GM18861 (cell line): ENCODE measurements around the gene MIS18BP1.
"Not testable (repeated sequence)": the region's sequence is repeated elsewhere in the genome, so short reads cannot be mapped to it uniquely, and the experiment has no call there.

ENCODE experiments used
- ATAC-seq: cut with Tn5 transposase; IDR thresholded peaks from one replicate; pipeline ENCODE4 v1.9.1; 2021; ENCODE audit not compliant: unreplicated experiment

The MIS18BP1 gene

DNA sequence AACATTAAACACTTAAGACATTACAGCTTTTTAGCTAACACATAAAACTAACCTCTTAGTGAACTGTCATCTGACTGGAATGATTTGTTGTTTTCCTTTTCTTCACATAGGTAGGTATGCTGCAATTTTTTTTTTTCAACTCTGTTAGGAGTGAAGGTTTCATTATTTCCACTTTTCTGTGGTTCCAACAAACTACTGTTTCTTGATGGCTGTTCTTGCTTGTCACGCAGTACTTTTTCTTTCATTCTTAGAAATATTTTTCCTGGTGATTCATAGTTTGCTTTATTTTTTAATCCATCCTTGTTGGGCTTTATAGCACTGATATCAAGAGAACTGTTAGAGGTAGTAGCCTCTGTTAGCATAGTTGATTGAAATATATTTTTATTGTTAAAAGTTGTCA lies 6.3 kb downstream of the MIS18BP1 start:
- ATAC-seq, result no peak

DNA sequence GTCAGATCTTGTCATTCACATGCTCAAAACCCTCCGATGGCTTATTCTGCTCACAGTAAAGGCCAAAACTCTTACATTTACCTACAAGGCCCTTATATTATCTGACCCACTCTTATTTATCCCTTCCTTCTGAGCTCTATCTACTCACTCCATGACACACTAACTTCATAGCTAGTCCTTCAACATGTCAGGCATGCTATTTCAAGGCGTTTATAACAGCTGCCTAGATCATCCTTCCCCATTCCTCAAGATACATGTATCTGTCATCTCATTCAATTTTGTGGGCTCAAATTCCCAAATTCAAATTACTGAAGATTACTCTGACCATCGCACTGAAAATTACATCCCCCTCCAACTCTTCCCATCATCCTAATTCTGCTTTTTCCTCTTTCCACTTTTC lies 6.9 kb downstream of the MIS18BP1 start:
- ATAC-seq, result no peak

DNA sequence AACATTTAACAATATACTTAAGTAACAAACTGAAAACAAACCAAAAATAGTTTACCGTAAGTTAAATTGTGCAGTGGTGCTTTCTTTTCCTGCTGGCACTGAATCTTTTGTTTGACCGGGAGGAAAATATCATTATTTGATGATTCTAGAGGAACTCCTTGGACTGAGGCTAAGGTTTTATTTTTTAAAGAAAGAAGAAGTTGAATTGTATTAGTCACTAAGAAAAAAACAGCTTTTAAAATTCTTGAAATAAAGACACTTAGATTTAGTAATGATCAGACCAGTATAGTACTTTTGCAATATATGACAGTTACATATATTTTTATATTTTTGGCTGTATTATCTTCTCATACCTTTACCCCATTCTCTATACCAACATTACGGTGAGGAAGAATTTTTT lies 10.3 kb downstream of the MIS18BP1 start:
- no peak for ATAC-seq

DNA sequence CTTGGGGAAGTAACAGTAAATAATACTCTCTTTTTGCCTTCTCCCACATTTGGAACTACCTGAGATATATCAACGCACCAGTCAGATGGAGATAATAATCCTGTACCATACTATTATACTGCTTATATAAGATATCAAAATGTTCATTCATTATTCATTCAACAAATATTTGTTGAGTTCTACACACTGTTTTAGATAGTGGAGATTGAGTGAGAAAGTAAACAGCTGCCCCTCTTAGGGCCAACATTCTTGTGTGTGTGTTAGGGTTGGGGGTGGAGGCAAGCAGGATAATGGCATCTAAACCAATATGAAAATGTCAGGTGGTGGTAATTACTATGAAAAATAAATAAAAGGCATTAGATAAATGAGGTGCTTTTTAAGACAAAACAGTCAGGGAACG lies 14.0 kb downstream of the MIS18BP1 start:
- no peak for ATAC-seq

DNA sequence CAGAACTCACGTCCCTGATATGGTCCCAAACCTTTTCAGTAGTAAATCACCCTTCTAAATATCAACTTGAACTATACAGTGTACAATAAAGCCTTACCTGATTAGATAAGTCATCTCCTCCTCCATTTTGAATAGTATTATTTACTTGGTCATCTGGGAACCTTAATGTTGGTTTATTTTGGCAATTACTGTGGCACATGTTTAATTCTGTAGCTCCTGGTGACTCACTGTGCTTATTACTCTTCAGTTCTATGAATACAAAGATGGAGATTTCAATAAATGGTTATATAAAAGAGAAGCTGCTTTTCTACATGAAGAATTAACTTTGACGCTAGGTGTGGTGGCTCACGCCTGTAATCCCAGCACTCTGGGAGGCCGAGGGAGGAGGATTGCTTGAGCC lies 25.4 kb downstream of the MIS18BP1 start:
- no peak for ATAC-seq

DNA sequence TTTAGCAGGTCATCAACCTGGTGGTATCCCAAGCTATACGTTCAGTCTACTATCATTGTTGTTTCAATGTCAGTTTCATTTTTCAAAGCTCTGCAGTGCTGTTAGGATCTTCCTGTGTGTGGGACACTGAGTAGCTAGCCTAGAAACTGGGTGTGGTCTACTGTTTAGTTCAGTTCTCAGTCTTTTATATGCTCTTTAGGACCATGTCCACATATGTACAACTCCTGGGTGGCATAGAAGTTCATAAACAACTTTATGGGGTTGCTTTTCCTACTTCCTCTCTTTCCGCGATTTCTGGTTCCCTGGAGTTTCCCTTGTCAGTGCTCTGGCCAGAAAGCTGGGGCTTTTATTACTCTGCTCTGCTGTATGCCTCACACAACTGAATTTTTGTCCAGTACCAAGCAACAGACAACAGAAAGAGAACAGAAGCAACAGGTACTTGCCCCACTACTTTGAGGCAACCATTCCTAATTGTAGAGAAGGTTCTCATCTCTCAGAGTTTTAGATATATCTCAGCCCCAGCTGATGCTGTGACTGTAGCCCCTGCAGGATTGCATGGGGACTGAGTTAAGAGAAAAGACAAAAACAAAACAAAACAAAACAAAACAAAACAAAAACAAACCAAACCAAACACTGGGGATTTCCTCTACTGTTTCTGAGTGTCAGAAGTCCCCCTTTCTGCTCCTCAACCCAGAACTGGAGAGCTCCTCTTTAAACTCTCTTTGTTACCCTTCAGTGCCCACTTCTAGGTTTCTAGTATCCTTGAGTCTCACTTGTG lies 30.3 kb downstream of the MIS18BP1 start:
- ATAC-seq, result no peak

DNA sequence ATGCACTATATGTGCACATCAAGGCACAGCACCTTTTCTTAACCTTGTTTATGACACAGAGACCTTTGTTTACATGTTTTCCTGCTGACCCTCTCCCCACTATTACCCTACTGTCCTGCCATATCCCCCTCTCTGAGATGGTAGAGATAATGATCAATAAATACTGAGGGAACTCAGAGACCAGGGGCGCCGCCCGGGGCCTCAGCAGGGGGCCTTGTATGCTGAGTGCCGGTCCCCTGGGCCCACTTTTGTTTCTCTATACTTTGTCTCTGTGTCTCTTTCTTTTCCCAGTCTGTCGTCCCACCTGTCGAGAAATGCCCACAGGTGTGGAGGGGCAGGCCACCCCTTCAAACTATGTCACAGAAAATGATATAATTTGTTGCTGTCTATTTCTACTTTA lies 38.7 kb downstream of the MIS18BP1 start:
- ATAC-seq, result not testable (repeated sequence)

DNA sequence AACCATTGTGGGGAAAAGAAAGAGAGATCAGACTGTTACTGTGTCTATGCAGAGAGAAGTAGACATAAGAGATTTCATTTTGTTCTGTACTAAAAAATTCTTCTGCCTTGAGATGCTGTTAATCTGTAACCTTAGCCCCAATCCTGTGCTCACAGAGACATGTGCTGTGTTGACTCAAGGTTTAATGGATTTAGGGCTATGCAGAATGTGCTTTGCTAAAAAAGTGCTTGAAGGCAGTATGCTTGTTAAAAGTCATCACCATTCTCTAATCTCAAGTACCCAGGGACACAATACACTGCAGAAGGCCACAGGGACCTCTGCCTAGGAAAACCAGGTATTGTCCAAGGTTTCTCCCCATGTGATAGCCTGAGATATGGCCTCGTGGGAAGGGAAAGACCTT lies 39.3 kb downstream of the MIS18BP1 start:
- not testable (repeated sequence) for ATAC-seq

DNA sequence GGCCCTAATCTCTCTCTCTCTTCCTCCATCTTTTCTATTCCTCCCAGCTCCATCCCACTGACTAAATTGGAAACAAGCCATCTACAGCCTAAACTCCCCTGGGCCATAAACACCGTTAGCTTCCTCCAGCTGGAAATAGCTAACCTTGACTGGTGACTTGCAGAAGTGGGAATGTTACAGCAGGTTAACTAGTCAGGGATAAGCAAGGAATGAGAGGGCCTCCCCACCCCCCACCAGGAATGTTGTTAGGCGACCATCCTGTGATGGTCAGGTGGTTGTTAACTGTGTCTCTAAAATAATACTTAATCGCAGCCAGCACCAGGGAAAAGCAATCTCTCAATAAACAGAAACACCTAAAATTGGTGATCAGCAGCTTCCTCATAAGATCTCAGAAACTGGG lies 40.8 kb downstream of the MIS18BP1 start:
- no peak for ATAC-seq

DNA sequence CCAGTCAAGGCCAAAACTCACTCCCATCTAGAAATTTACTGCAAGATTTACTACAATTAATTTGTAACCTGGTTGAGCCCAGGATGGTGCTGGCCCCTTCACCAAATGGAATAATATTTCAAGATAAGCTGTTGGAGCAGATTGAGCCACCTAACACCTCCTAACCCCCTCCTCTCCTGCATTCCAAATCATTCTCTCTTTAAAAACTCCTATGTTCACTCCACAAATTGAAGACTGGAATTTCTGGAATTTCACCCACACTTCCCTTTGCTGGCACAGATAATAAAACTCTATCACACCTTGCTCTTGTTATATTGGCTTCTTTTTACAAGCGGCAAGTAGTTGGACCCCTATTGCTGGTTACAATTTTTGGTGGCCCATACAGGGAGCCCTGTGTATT lies 41.7 kb downstream of the MIS18BP1 start:
- ATAC-seq, result no peak

DNA sequence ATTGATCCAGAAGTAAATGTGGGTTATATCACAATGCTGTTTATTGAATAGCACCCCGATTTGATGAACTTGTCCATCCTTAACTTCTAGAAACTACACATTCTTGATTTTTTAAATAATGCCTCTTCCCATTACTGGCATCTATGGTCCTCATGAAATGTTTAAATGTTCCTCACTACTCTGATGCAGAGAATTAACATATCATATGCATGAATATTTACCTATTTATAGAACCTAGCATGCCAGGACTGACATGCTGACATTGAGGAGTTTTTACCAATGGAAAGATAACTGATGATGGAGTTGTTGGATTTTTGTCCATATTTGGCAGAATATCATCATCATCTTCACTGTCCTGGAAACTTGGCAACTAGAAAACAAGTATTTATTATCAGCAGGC lies 42.8 kb downstream of the MIS18BP1 start:
- ATAC-seq, result no peak

DNA sequence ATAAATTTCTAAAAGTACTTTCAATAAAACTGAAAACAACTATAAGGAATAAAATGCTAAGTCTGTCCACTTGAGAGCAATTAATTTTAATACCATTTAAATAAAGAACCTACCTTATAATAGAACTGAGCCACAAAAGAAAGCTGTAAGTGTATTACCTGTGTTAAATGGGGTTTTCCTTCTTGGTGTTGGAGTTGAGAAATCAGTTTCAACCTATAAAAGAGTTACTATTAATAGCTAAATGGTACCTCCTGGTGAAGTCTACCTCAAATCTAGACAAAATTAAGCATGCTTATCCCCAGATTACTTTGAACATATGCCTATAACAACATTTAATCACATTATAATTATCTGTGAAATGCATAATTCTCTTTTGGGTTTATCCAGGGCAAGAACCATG lies 48.8 kb downstream of the MIS18BP1 start:
- ATAC-seq, result no peak

DNA sequence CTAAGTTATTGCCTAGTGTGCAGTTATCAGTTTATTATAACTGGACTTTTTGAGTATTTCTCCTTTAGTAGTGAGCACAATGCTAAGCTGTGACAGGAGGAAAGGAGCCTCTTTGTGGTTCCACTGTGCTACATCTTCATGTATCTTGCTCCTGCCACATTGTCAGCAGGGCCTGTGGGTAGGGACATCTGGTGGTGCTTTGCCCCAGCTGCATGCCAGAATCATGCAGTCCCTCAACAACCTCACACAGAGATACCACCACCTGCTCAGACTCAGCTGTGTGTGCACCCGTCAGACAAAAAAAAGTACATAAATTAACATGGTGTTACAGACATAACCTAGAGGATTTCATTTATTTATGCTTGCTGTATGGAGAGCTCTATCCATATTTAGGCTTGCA lies 51.1 kb downstream of the MIS18BP1 start:
- ATAC-seq, result peak; percentile 49

DNA sequence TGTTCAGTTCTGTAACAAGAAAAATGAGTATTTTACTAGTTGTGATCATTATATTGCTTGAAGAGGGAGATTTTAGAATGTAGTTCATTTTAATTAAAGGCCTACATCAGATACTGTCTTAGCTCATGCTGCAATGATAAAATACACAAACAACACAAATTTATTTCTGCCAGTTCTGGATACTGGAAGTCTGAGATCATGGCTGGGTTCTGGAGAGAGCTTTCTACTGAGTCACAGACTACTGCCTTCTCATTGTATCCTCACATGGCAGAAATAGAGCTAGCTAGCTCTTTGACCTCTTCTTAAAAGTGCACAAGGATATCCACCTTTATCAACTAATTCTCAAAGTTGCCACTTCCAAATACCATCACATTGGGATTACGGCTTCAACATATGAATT lies 53.8 kb downstream of the MIS18BP1 start:
- no peak for ATAC-seq

DNA sequence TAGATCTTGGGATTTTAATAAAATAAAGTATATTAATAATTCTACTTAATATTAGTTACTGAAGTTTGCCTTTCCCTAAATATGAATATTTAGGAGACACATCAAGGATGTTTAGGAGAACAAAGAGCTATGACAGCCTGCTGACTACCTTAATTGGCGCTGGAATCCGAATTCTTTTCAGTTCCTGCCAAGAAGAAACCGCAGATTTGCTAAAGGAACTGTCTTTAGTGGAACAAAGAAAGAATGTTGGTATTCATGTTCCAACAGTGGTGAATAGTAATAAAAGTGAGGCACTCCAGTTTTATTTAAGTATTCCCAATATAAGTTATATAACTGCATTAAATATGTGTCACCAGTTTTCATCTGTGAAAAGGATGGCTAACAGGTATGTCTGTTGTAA lies 54.5 kb downstream of the MIS18BP1 start:
- ATAC-seq, result no peak

DNA sequence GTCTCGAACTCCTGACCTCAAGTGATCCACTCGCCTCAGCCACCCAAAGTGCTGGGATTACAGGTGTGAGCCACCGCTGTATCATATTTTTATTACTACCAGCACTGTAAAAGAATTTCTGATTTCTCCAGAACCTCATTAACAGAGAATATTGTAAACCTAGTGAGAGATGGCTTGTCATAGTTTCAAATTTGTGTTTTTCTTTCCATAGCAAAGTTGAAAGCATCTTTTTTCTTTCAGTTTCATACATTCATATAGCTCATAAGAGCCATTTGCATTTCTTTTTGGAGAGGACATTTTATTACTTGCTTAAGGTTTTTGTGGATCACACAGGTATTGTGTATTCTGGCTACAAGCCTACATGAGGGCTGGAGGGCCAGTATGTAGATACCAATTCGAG lies 58.0 kb downstream of the MIS18BP1 start:
- ATAC-seq, result no peak

DNA sequence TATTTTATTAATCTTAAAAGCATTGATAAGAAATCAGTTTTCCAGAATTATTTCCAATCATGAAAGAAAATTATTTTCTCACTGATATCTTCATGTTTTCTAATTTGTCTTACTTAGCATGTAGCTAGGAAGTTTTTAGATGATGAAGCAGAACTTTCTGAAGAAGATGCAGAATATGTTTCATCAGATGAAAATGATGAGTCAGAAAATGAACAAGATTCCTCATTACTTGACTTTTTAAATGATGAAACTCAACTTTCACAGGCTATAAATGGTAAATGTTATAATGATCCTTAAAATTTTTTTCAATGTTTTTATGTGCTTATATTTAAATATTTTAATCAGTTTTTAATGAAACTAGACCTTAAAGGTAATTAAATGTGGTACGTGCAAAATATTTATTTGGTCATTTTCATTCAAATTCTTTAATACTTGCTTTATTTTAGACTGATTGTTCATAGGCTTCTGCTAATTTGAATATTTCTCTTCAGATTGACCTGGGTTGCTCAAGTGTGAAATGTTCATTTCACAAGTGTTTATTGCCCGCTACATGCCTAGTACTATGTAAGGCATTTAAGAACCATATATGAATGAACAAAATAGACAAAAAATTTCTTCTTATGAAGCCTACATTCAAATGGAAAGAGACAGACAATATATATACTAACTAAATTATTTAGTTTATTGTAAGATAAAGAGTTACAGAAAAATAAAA lies 67.7 kb downstream of the MIS18BP1 start:
- ATAC-seq, result no peak

DNA sequence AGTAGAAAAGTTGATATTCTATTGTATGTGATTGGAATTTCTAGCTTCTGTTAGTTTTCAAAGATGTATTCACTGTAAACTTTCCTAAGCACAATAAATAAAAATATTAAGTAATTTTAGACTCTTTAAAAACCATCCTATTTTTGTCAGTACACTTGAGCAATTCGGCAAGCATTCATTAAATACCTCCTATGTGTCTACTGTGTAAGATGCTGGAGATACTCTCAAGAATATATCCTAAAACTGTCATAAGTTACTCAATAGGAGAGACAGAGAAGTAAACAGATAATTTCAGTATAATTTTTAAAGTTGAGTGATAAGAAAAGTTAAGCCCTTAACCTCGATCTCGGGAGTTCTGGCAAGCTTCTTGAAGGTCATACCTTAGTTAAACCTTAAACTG lies 71.2 kb downstream of the MIS18BP1 start:
- no peak for ATAC-seq

DNA sequence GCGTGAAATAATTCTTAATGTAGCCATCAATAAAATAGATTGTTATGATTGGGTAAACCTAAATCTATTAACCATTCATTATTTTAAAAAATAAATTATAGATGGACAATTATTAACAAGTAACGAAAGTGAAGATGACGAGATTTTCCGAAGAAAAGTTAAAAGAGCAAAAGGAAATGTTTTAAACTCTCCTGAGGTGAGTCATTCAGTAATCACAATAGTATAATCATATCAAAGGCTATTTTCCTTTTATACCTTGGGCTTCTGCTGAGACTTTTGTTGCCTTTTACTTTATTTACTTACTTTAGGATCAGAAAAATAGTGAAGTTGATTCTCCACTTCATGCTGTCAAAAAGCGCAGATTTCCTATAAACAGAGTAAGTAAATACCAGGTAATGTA lies 71.7 kb downstream of the MIS18BP1 start:
- no peak for ATAC-seq

DNA sequence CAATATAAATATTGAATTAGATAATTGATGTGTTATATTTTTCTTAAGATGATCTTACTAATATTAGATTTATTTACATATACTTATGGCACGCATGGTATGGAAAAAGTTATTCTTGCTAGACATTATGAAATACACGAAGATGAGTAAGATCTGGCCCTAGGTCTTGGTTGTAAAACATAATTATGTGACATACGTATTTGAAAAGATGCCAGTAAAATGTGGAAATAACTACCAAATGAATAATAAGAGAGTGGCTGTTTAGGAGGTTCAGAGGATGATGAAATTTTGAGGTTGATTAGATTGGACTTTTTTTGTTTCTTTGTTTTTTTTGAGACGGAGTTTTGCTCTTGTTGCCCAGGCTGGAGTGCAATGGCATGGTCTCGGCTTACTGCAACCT lies 75.9 kb downstream of the MIS18BP1 start:
- ATAC-seq, result no peak

DNA sequence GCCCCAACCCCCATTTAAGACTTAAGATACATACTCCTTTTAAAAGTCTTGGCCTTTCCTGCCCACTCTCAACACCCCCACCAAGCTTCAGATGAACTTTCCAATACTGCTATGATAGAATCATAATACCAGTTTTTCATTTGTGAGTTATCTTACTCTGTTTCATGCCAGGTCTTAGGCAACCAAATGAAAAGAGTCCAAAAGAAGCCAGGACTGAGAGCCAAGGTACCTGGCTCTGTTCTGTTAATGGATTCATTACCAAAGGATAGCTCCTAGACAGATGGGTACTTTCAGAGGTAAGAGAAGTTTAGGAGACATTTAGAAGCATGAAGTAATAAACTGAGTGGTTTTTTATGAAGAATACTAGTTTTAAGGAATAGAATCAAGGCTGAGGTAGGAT lies 83.1 kb downstream of the MIS18BP1 start:
- no peak for ATAC-seq

DNA sequence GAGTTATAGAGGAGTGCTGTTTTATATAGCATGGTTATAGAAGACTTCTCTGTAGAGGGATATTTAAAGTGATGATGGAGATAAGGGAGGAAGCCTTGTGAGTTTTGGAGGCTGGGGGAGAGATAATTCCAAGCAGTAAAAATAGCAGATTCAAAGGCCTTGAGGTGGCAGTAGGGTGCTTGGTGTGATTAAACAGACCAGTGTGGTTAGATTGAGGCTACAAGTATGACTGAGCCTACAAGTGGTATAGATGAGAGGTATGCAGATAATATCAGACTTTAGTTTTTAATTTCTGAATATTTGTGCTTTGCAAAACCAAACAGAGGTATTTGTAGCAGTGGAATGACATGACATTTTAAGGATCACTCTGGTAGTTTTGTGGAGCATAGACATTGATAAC lies 96.9 kb downstream of the MIS18BP1 start:
- peak; percentile 52 for ATAC-seq
